Gastrocnemius medialis (tissue), 4 donors: Measurements from ENCODE around the gene GRM1.

Source experiments
- CTCF ChIP-seq, 5 experiments: fragments of 450-650 bp in 3 of 5; fragments of 200-600 bp in 2 of 5; sonication (generic) in 2 of 5; IDR thresholded peaks in 4 of 5; conservative IDR thresholded peaks in 1 of 5; 1 replicate in 4 of 5; 2 replicates in 1 of 5; pipeline ENCODE4 v1.5.1; 2016 to 2019; ENCODE audit warnings: antibody characterized with exemption in 5 of 5, mild to moderate bottlenecking in 3 of 5, moderate library complexity in 3 of 5
- POLR2A ChIP-seq, 2 donors: fragments of 450-650 bp; IDR thresholded peaks; one replicate each; pipeline ENCODE4 v1.6.1; 2017; ENCODE audit warnings: antibody characterized with exemption in 2 of 2, mild to moderate bottlenecking in 2 of 2, moderate library complexity in 2 of 2

GRCh38 chr6:146258206-146258605 is 229.3 kb downstream of the GRM1 start:
- TF ChIP-seq CTCF (IDR thresholded peaks at IDR 0.05 in 4 of 5, conservative IDR thresholded peaks at IDR 0.05 in 1 of 5) = no peak
- no peak for TF ChIP-seq POLR2A (IDR thresholded peaks at IDR 0.05)
